Measurements from ENCODE around the gene KRTAP4-6.

Gene KRTAP4-6

GRCh38 chr17:41098481-41098880 is 41.9 kb downstream of the KRTAP4-6 start:
- H3K4me3 ChIP-seq (replicated peaks; ENCODE audit: low read depth, low read length) = no peak overlapping the region
- TF ChIP-seq, protein P1, sequence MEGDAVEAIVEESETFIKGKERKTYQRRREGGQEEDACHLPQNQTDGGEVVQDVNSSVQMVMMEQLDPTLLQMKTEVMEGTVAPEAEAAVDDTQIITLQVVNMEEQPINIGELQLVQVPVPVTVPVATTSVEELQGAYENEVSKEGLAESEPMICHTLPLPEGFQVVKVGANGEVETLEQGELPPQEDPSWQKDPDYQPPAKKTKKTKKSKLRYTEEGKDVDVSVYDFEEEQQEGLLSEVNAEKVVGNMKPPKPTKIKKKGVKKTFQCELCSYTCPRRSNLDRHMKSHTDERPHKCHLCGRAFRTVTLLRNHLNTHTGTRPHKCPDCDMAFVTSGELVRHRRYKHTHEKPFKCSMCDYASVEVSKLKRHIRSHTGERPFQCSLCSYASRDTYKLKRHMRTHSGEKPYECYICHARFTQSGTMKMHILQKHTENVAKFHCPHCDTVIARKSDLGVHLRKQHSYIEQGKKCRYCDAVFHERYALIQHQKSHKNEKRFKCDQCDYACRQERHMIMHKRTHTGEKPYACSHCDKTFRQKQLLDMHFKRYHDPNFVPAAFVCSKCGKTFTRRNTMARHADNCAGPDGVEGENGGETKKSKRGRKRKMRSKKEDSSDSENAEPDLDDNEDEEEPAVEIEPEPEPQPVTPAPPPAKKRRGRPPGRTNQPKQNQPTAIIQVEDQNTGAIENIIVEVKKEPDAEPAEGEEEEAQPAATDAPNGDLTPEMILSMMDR (IDR thresholded peaks at IDR 0.05; ENCODE audit: low read depth, low read length, missing control alignments) = no peak
- peak; percentile 80 for DNase-seq (ENCODE audit: extremely low read depth, low read depth)

DNA sequence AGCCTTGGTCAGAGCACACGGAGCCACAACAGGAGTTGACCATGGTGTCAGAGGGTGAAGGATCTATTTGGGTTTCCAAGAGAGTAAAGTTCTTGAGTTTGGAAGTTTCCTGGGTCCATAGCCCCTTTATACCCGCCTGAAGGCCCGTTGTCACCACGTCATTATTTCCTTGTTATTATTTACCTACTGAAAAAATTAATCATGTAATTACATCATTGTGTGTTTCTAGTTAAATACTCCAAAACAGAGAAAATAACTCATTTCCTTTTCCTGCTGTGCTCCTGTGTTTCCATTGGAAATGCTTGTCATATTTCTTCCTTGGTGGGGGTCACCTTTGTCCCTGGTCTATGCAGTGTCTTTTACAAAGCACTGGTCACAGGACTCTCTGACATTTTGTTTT is 42.3 kb downstream of the KRTAP4-6 start, which contains the start of gene KRTAP4-8:
Gene KRTAP4-8 (minus strand): TSS at position 101 of the 400 bp plus-strand sequence. CDS start 58 bp downstream, at position 43.
- no peak for DNase-seq (ENCODE audit: extremely low read depth, low read depth)
- no peak within 1 kb of the TSS for H3K4me3 ChIP-seq (replicated peaks; ENCODE audit: low read depth, low read length)
- TF ChIP-seq, protein P1 (IDR thresholded peaks at IDR 0.05; ENCODE audit: low read depth, low read length, missing control alignments) = no peak

- DNase-seq (ENCODE audit: extremely low read depth, low read depth) = no peak
- no peak overlapping the region for H3K4me3 ChIP-seq (replicated peaks; ENCODE audit: low read depth, low read length)
- TF ChIP-seq, protein P1 (IDR thresholded peaks at IDR 0.05; ENCODE audit: low read depth, low read length, missing control alignments) = no peak
Measured at GRCh38 chr17:41096055-41096454, 44.3 kb downstream of the KRTAP4-6 start.
